Caco-2 (cell line): Measurements from ENCODE around the gene FHIT. TPM values are rescaled to one million over a fixed set of nuclear protein-coding genes. Genes with fewer than 3 reads are reported as not detected.

ENCODE experiments used
- BruUV-seq: library from RNA; stranded (reverse); fragments of 400-500 nt; replicated peaks from 2 replicates; lab custom pipeline; 2021; lab: Mats Ljungman, UMichigan
- CTCF ChIA-PET: fragments of 300-600 bp; sonication (Branson Sonifier 250); formaldehyde crosslinking; loops from one replicate; lab custom pipeline; 2022; ENCODE audit warnings: antibody characterized with exemption; lab: Charles Lee
- POLR2A ChIA-PET: fragments of 300-600 bp; sonication (Branson Sonifier 250); formaldehyde crosslinking; loops from one replicate; lab custom pipeline; 2022; ENCODE audit warnings: antibody characterized with exemption; lab: Charles Lee
- DNase-seq, 2 experiments: peaks; one replicate each; pipeline versions ENCODE4 v3.0.0 to v3.0.0-alpha.2; 2020 to 2022
- H3K27me3 ChIP-seq: replicated peaks from 2 replicates; pipeline ENCODE4 v1.6.0; 2011; ENCODE audit warnings: low read length; ENCODE audit not compliant: control insufficient read depth, insufficient read depth
- H3K36me3 ChIP-seq: 2 replicates; pipeline ENCODE4 v1.5.1; 2011; ENCODE audit warnings: low read length; ENCODE audit not compliant: control insufficient read depth, insufficient read depth
- H3K4me1 ChIP-seq: fragments of 250-450 bp; sonication (Bioruptor Pico); 2 replicates; pipeline ENCODE4 v1.5.1; 2020; ENCODE audit warnings: mild to moderate bottlenecking
- H3K4me3 ChIP-seq: 2 replicates; pipeline ENCODE4 v1.5.1; 2011; ENCODE audit warnings: low read depth, mild to moderate bottlenecking, control low read depth, low read length
- H3K9me3 ChIP-seq: fragments of 250-450 bp; sonication (Bioruptor Pico); 2 replicates; pipeline ENCODE4 v1.5.1; 2020; ENCODE audit warnings: mild to moderate bottlenecking, moderate library complexity
- H3K27ac Mint-ChIP-seq: one replicate; pipeline ENCODE4 v1.8.0; 2022; ENCODE audit warnings: mixed read lengths; ENCODE audit not compliant: unreplicated experiment
- H3K27me3 Mint-ChIP-seq: one replicate; pipeline ENCODE4 v1.8.0; 2022; ENCODE audit warnings: mixed read lengths; ENCODE audit not compliant: insufficient read depth, unreplicated experiment
- H3K36me3 Mint-ChIP-seq: one replicate; pipeline ENCODE4 v1.8.0; 2022; ENCODE audit warnings: mild to moderate bottlenecking, mixed read lengths; ENCODE audit not compliant: insufficient read depth, unreplicated experiment
- H3K4me1 Mint-ChIP-seq: one replicate; pipeline ENCODE4 v1.8.0; 2022; ENCODE audit warnings: low read depth, mixed read lengths; ENCODE audit not compliant: unreplicated experiment
- H3K4me3 Mint-ChIP-seq: one replicate; pipeline ENCODE4 v1.8.0; 2022; ENCODE audit warnings: mild to moderate bottlenecking, moderate library complexity, mixed read lengths; ENCODE audit not compliant: unreplicated experiment
- H3K9me3 Mint-ChIP-seq: one replicate; pipeline ENCODE4 v1.8.0; 2022; ENCODE audit warnings: mixed read lengths; ENCODE audit not compliant: unreplicated experiment
- intact Hi-C: fragments of 100-400 bp; cut with micrococcal nuclease; formaldehyde crosslinking; loops from one replicate; pipeline ENCODE4 v1.10.0; 2022; ENCODE audit not compliant: unreplicated experiment
- total RNA-seq: library from RNA; stranded (reverse); gene quantifications from 2 replicates; pipeline ENCODE4 v1.2.3, GENCODE V29; 2022
- TF ChIP-seq, protein P1 (sequence below), 2 experiments: fragments of 200-600 bp in 1 of 2; IDR thresholded peaks; 1 replicate in 1 of 2; 2 replicates in 1 of 2; pipeline versions ENCODE4 v1.5.1 to v1.8.0; 2011 to 2022; ENCODE audit warnings: antibody characterized with exemption in 1 of 2, control low read depth in 1 of 2, inconsistent platforms in 1 of 2, low read depth in 1 of 2, low read length in 1 of 2, mild to moderate bottlenecking in 1 of 2, moderate library complexity in 1 of 2; ENCODE audit not compliant: insufficient read depth in 1 of 2, severe bottlenecking in 1 of 2, unreplicated experiment in 1 of 2

FHIT gene
- total RNA-seq, 1 experiment from 2014 or later, result 8.3 TPM

DNA sequence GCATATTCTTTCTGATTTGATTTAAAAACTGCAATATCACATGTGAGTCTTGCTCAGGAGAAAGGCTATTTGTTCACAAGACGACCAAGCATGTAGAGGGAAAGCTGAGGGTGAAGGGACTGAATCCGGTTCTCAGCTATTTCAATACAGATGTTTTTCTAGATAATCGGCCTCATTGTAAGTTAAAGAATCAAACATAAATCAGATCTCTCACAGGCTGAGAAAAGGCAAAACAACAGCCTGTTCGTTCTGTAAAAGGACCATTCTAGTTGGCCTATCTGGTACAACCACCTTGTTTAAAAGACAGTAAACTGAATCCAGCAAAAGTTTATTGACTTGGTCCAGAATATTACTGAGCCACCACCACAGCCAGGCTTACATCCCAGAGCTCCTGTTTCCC is 1155.7 kb downstream of the FHIT start:
- CTCF ChIA-PET, result no interaction called here
- no peaks in the 10 kb centered on the region for H3K36me3 Mint-ChIP-seq
- intact Hi-C loops, result no loop called here
- Histone ChIP-seq H3K4me1 (0 out of 2 replicates have a peak, but pooled peaks cover 4% of the 10 kb centered on the region), H3K36me3 (no peaks in the 10 kb centered on the region), H3K9me3 (no peaks in the 10 kb centered on the region), H3K27me3 (no peaks in the 10 kb centered on the region), H3K4me3 (no peak overlapping the region)
- BruUV-seq, result no TSS peak
- peaks cover 6% of the 10 kb centered on the region for H3K4me1 Mint-ChIP-seq
- H3K27me3 Mint-ChIP-seq, result no peaks in the 10 kb centered on the region
- TF ChIP-seq, protein P1, sequence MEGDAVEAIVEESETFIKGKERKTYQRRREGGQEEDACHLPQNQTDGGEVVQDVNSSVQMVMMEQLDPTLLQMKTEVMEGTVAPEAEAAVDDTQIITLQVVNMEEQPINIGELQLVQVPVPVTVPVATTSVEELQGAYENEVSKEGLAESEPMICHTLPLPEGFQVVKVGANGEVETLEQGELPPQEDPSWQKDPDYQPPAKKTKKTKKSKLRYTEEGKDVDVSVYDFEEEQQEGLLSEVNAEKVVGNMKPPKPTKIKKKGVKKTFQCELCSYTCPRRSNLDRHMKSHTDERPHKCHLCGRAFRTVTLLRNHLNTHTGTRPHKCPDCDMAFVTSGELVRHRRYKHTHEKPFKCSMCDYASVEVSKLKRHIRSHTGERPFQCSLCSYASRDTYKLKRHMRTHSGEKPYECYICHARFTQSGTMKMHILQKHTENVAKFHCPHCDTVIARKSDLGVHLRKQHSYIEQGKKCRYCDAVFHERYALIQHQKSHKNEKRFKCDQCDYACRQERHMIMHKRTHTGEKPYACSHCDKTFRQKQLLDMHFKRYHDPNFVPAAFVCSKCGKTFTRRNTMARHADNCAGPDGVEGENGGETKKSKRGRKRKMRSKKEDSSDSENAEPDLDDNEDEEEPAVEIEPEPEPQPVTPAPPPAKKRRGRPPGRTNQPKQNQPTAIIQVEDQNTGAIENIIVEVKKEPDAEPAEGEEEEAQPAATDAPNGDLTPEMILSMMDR (IDR thresholded peaks at IDR 0.05; ENCODE audit: insufficient read depth in 1 of 2, low read depth in 1 of 2, low read length in 1 of 2, severe bottlenecking in 1 of 2, unreplicated experiment in 1 of 2), result no peak
- POLR2A ChIA-PET, result no interaction called here
- no peak for DNase-seq
- H3K27ac Mint-ChIP-seq, result no peak overlapping the region
- no peak overlapping the region for H3K4me3 Mint-ChIP-seq
- peaks cover 17% of the 10 kb centered on the region for H3K9me3 Mint-ChIP-seq

DNA sequence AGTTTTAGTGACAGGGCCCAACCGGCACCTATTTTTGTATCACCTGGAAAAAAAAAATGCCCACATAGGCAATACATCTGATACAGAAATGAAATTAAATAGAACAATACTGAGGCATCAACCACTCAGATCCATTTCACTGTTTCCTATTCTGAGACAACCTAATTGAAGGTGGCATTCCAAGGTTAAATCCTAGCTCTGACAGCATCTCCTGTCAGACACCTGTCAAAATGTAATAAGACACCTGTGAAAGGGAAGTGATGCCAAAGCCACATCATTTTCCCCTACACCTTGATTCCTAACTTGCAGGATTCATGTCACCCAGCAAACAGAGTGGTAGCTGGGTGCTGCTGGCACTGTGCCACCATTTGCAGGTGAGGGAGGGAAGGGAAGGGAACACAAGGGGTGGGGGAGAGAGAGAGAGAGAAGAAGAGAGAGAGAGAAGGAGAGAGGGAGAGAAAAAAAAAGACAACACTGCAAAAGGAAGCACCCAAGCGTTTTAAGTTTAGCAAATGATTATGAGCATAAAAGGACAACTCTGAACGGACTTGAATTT is 1156.8 kb downstream of the FHIT start:
- TF ChIP-seq, protein P1 (IDR thresholded peaks at IDR 0.05; ENCODE audit: insufficient read depth in 1 of 2, low read depth in 1 of 2, low read length in 1 of 2, severe bottlenecking in 1 of 2, unreplicated experiment in 1 of 2), result no peak
- DNase-seq, result no peak
- Histone ChIP-seq H3K9me3 (no peaks in the 10 kb centered on the region), H3K4me3 (no peak overlapping the region), H3K36me3 (no peaks in the 10 kb centered on the region), H3K4me1 (0 out of 2 replicates have a peak, but pooled peaks cover 4% of the 10 kb centered on the region), H3K27me3 (no peaks in the 10 kb centered on the region)
- H3K36me3 Mint-ChIP-seq, result no peaks in the 10 kb centered on the region
- no peak overlapping the region for H3K27ac Mint-ChIP-seq
- H3K9me3 Mint-ChIP-seq, result peaks cover 17% of the 10 kb centered on the region
- no peaks in the 10 kb centered on the region for H3K27me3 Mint-ChIP-seq
- ChIA-PET POLR2A (no interaction called here), CTCF (no interaction called here)
- peaks cover 6% of the 10 kb centered on the region for H3K4me1 Mint-ChIP-seq
- no peak overlapping the region for H3K4me3 Mint-ChIP-seq
- intact Hi-C loops, result no loop called here
- no TSS peak for BruUV-seq

GRCh38 chr3:60090548-60090947 is 1160.7 kb downstream of the FHIT start:
- intact Hi-C loops, result no loop called here
- TF ChIP-seq, protein P1 (IDR thresholded peaks at IDR 0.05; ENCODE audit: insufficient read depth in 1 of 2, low read depth in 1 of 2, low read length in 1 of 2, severe bottlenecking in 1 of 2, unreplicated experiment in 1 of 2), result no peak
- Histone ChIP-seq H3K4me1 (0 out of 2 replicates have a peak, but pooled peaks cover 4% of the 10 kb centered on the region), H3K9me3 (no peaks in the 10 kb centered on the region), H3K36me3 (no peaks in the 10 kb centered on the region), H3K27me3 (no peaks in the 10 kb centered on the region), H3K4me3 (no peak overlapping the region)
- no TSS peak for BruUV-seq
- H3K9me3 Mint-ChIP-seq, result peaks cover 26% of the 10 kb centered on the region
- ChIA-PET CTCF (no interaction called here), POLR2A (no interaction called here)
- no peaks in the 10 kb centered on the region for H3K4me1 Mint-ChIP-seq
- no peak overlapping the region for H3K4me3 Mint-ChIP-seq
- H3K36me3 Mint-ChIP-seq, result no peaks in the 10 kb centered on the region
- H3K27ac Mint-ChIP-seq, result no peak overlapping the region
- no peaks in the 10 kb centered on the region for H3K27me3 Mint-ChIP-seq
- DNase-seq, result no peak
